Loucy (cell line): Measurements from ENCODE around the gene RELCH.

Experiments
- H2AFZ ChIP-seq: fragments of 200-600 bp; sonication (generic); 2 replicates; pipeline ENCODE4 v1.6.0; 2016; ENCODE audit warnings: antibody characterized with exemption, mild to moderate bottlenecking, low read length, moderate library complexity
- H3F3A ChIP-seq: fragments of 200-600 bp; 2 replicates; pipeline ENCODE4 v1.6.0; 2016; ENCODE audit warnings: antibody characterized with exemption, low read depth, mild to moderate bottlenecking
- H3K27me3 ChIP-seq: fragments of 200-600 bp; sonication (generic); 2 replicates; pipeline ENCODE4 v1.6.1; 2014; ENCODE audit warnings: low read length, mild to moderate bottlenecking; ENCODE audit not compliant: insufficient read depth, poor library complexity, severe bottlenecking
- H3K36me3 ChIP-seq: fragments of 200-600 bp; sonication (generic); 2 replicates; pipeline ENCODE4 v1.6.1; 2016; ENCODE audit warnings: low read length; ENCODE audit not compliant: insufficient read depth
- H3K4me1 ChIP-seq: fragments of 200-600 bp; sonication (generic); 2 replicates; pipeline ENCODE4 v1.5.1; 2014; ENCODE audit warnings: low read length, mild to moderate bottlenecking; ENCODE audit not compliant: insufficient read depth, poor library complexity, severe bottlenecking
- H3K4me2 ChIP-seq: fragments of 200-600 bp; sonication (generic); 2 replicates; pipeline ENCODE4 v1.6.0; 2014; ENCODE audit warnings: antibody characterized with exemption, low read length, low read depth, mild to moderate bottlenecking; ENCODE audit not compliant: poor library complexity, severe bottlenecking
- H3K4me3 ChIP-seq: fragments of 200-600 bp; sonication (generic); 2 replicates; pipeline ENCODE4 v1.5.1; 2014; ENCODE audit warnings: low read length, mild to moderate bottlenecking, mixed read lengths; ENCODE audit not compliant: poor library complexity, severe bottlenecking
- H3K79me2 ChIP-seq: fragments of 200-600 bp; sonication (generic); 2 replicates; pipeline ENCODE4 v1.6.1; 2014; ENCODE audit warnings: low read length; ENCODE audit not compliant: insufficient read depth
- H3K9ac ChIP-seq: fragments of 200-600 bp; sonication (generic); 2 replicates; pipeline ENCODE4 v1.6.0; 2014; ENCODE audit warnings: mild to moderate bottlenecking, low read depth, low read length, moderate library complexity; ENCODE audit not compliant: poor library complexity, severe bottlenecking
- H3K9me2 ChIP-seq: fragments of 200-600 bp; sonication (generic); replicated peaks from 2 replicates; pipeline ENCODE4 v1.6.1; 2016; ENCODE audit warnings: low read depth, low read length, mixed read lengths
- H3K9me3 ChIP-seq: fragments of 200-600 bp; sonication (generic); 2 replicates; pipeline ENCODE4 v1.6.1; 2014; ENCODE audit warnings: mild to moderate bottlenecking, antibody characterized with exemption, low read length, low read depth; ENCODE audit not compliant: insufficient read depth
- H4K20me1 ChIP-seq: fragments of 200-600 bp; sonication (generic); 2 replicates; pipeline ENCODE4 v1.6.0; 2014; ENCODE audit warnings: antibody characterized with exemption, low read length, mild to moderate bottlenecking; ENCODE audit not compliant: insufficient read depth, poor library complexity, severe bottlenecking
- EZH2phosphoT487 ChIP-seq: fragments of 200-600 bp; IDR thresholded peaks from 2 replicates; pipeline ENCODE4 v1.6.1; 2018; ENCODE audit warnings: antibody characterized with exemption, mild to moderate bottlenecking, moderate library complexity, borderline replicate concordance
- TF ChIP-seq, protein P1 (sequence below): fragments of 200-600 bp; sonication (generic); conservative IDR thresholded peaks from 2 replicates; pipeline ENCODE4 v1.5.1; 2014; ENCODE audit warnings: mild to moderate bottlenecking, antibody characterized with exemption, low read length

RELCH gene

GRCh38 chr18:62337336-62337735, 150.3 kb downstream of the RELCH start:
- no peaks in the 10 kb centered on the region for H3K79me2 ChIP-seq
- H4K20me1 ChIP-seq = no peaks in the 10 kb centered on the region
- no peak for TF ChIP-seq EZH2phosphoT487
- TF ChIP-seq, protein P1, sequence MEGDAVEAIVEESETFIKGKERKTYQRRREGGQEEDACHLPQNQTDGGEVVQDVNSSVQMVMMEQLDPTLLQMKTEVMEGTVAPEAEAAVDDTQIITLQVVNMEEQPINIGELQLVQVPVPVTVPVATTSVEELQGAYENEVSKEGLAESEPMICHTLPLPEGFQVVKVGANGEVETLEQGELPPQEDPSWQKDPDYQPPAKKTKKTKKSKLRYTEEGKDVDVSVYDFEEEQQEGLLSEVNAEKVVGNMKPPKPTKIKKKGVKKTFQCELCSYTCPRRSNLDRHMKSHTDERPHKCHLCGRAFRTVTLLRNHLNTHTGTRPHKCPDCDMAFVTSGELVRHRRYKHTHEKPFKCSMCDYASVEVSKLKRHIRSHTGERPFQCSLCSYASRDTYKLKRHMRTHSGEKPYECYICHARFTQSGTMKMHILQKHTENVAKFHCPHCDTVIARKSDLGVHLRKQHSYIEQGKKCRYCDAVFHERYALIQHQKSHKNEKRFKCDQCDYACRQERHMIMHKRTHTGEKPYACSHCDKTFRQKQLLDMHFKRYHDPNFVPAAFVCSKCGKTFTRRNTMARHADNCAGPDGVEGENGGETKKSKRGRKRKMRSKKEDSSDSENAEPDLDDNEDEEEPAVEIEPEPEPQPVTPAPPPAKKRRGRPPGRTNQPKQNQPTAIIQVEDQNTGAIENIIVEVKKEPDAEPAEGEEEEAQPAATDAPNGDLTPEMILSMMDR = no peak
- H3K4me1 ChIP-seq = peaks cover 4% of the 10 kb centered on the region
- H3K9ac ChIP-seq = no peak overlapping the region
- H3K9me2 ChIP-seq = no peaks in the 10 kb centered on the region
- no peaks in the 10 kb centered on the region for H3F3A ChIP-seq
- H3K36me3 ChIP-seq = no peaks in the 10 kb centered on the region
- no peaks in the 10 kb centered on the region for H3K9me3 ChIP-seq
- H3K27me3 ChIP-seq = no peaks in the 10 kb centered on the region
- H3K4me2 ChIP-seq = no peak overlapping the region
- no peak overlapping the region for H2AFZ ChIP-seq
- H3K4me3 ChIP-seq = no peak overlapping the region

GRCh38 chr18:62338446-62339105, 151.5 kb downstream of the RELCH start:
- peaks cover 4% of the 10 kb centered on the region for H3K4me1 ChIP-seq
- no peaks in the 10 kb centered on the region for H3K9me3 ChIP-seq
- no peaks in the 10 kb centered on the region for H3F3A ChIP-seq
- H3K27me3 ChIP-seq = no peaks in the 10 kb centered on the region
- TF ChIP-seq, protein P1 = no peak
- no peak for TF ChIP-seq EZH2phosphoT487
- no peak overlapping the region for H3K9ac ChIP-seq
- no peaks in the 10 kb centered on the region for H3K79me2 ChIP-seq
- H3K9me2 ChIP-seq = no peaks in the 10 kb centered on the region
- no peak overlapping the region for H2AFZ ChIP-seq
- no peaks in the 10 kb centered on the region for H3K36me3 ChIP-seq
- no peak overlapping the region for H3K4me2 ChIP-seq
- no peaks in the 10 kb centered on the region for H4K20me1 ChIP-seq
- no peak overlapping the region for H3K4me3 ChIP-seq

- Histone ChIP-seq H3K9me2 (no peaks in the 10 kb centered on the region), H3K4me1 (peaks cover 4% of the 10 kb centered on the region), H3K9ac (no peak overlapping the region), H3K27me3 (no peaks in the 10 kb centered on the region), H4K20me1 (no peaks in the 10 kb centered on the region), H3K9me3 (no peaks in the 10 kb centered on the region), H3F3A (no peaks in the 10 kb centered on the region), H3K36me3 (no peaks in the 10 kb centered on the region), H3K79me2 (no peaks in the 10 kb centered on the region), H2AFZ (peak overlapping the region; percentile 31; the same call in 1 of the 2 replicates), H3K4me2 (no peak overlapping the region), H3K4me3 (no peak overlapping the region)
- TF ChIP-seq, protein P1 = no peak
- TF ChIP-seq EZH2phosphoT487 = no peak
Observed at GRCh38 chr18:62339106-62339988, 152.3 kb downstream of the RELCH start.
